ENCODE data around the gene C2CD2. TPM values are rescaled to one million over a fixed set of nuclear protein-coding genes. Genes with fewer than 3 reads are reported as not detected.
A peak's percentile ranks its signal among the peaks of the same experiment; 100 is the strongest.
"Not testable (repeated sequence)": the region's sequence is repeated elsewhere in the genome, so short reads cannot be mapped to it uniquely, and the experiment has no call there.

C2CD2 gene
- total and polyA plus RNA-seq, 10 of the 15 experiments (the other 5 are each of a cell fraction or from before 2014, with no cell fraction given): 2.2 to 30.9 (median 9.9) TPM

GRCh38 chr21:41949631-41950030 is 4.2 kb downstream of the C2CD2 start:
- SMC1A ChIA-PET (ENCODE audit: uncharacterized antibody, unreplicated experiment): interaction anchor here (0.8 kb wide), 1 partner anchor 8 kb away, joined by 4 read pairs; no protein-coding TSS in a partner anchor
- Histone ChIP-seq H3K79me2 (ENCODE audit: control insufficient read depth, insufficient read depth, low read length) (peaks cover 57% of the 10 kb centered on the region), H3K4me1 (ENCODE audit: control insufficient read depth, insufficient read depth, low read length) (peaks cover 14% of the 10 kb centered on the region)
- H4K20me1 ChIP-seq (ENCODE audit: control insufficient read depth, insufficient read depth); POLR2A ChIA-PET; CTCF ChIA-PET; H3K27ac ChIP-seq (ENCODE audit: control insufficient read depth, insufficient read depth); H2AFZ ChIP-seq (ENCODE audit: control insufficient read depth, low read depth, low read length); H3K27me3 ChIP-seq (replicated peaks in 1 of 2; ENCODE audit: control insufficient read depth in 2 of 2, insufficient read depth in 2 of 2, low read length in 1 of 2); BruUV-seq (replicated peaks); H3K4me3 ChIP-seq; H3K36me3 ChIP-seq (ENCODE audit: control insufficient read depth in 2 of 2, insufficient read depth in 2 of 2, low read length in 1 of 2); in situ Hi-C loops (cut with MboI); H3K9ac ChIP-seq (ENCODE audit: control insufficient read depth, insufficient read depth, low read length); H3K4me2 ChIP-seq (ENCODE audit: control insufficient read depth, insufficient read depth); DNase-seq (ENCODE audit: low read depth, low spot score); FAIRE-seq; ATAC-seq; H3K9me3 ChIP-seq (replicated peaks; ENCODE audit: control insufficient read depth, insufficient read depth, low read length); RAD21 ChIA-PET (ENCODE audit: unreplicated experiment): not testable (repeated sequence)
- intact Hi-C loops (cut with micrococcal nuclease; ENCODE audit: unreplicated experiment): loop anchor here (5.0 kb wide), 2 partner anchors 53 to 113 kb away; no protein-coding TSS in a partner anchor
- WGBS (ENCODE audit: insufficient coverage, insufficient replicate concordance, low lambda C conversion rate, missing lambda C conversion rate): 98% methylated on average over 3 of the region's 3 CpGs

- WGBS (ENCODE audit: insufficient coverage, insufficient replicate concordance, low lambda C conversion rate, missing lambda C conversion rate): 93% methylated on average over 11 of the region's 11 CpGs
- CTCF ChIA-PET: no interaction called here
- in situ Hi-C loops (cut with MboI): no loop called here
Observed at GRCh38 chr21:41948901-41949300, 4.9 kb downstream of the C2CD2 start.

More at GRCh38 chr21:41948901-41949300, 4.9 kb downstream of the C2CD2 start:
- ChIA-PET POLR2A (no interaction called here), SMC1A (ENCODE audit: uncharacterized antibody, unreplicated experiment) (interaction anchor here (0.8 to 0.9 kb wide), 2 partner anchors 8 to 22 kb away, joined by 3 to 4 read pairs; no protein-coding TSS in a partner anchor), RAD21 (ENCODE audit: unreplicated experiment) (no interaction called here)
- Histone ChIP-seq H3K4me3 (no peak overlapping the region), H3K9me3 (replicated peaks; ENCODE audit: control insufficient read depth, insufficient read depth, low read length) (no peaks in the 10 kb centered on the region), H2AFZ (ENCODE audit: control insufficient read depth, low read depth, low read length) (no peak overlapping the region), H4K20me1 (ENCODE audit: control insufficient read depth, insufficient read depth) (no peaks in the 10 kb centered on the region), H3K4me2 (ENCODE audit: control insufficient read depth, insufficient read depth) (0 out of 2 replicates have a peak overlapping the region, but pooled peaks have one; percentile 42), H3K79me2 (ENCODE audit: control insufficient read depth, insufficient read depth, low read length) (peaks cover 55% of the 10 kb centered on the region), H3K4me1 (ENCODE audit: control insufficient read depth, insufficient read depth, low read length) (peaks cover 8% of the 10 kb centered on the region), H3K9ac (ENCODE audit: control insufficient read depth, insufficient read depth, low read length) (no peak overlapping the region), H3K27ac (ENCODE audit: control insufficient read depth, insufficient read depth) (no peak overlapping the region), H3K36me3 (ENCODE audit: control insufficient read depth in 2 of 2, insufficient read depth in 2 of 2, low read length in 1 of 2) (no peaks in the 10 kb centered on the region), H3K27me3 (replicated peaks in 1 of 2; ENCODE audit: control insufficient read depth in 2 of 2, insufficient read depth in 2 of 2, low read length in 1 of 2) (no peaks in the 10 kb centered on the region)
- intact Hi-C loops (cut with micrococcal nuclease; ENCODE audit: unreplicated experiment): no loop called here
- DNase-seq (ENCODE audit: low read depth, low spot score) (no peak), ATAC-seq (no peak), FAIRE-seq (no peak)
- TF ChIP-seq ZNF384 (IDR thresholded peaks at IDR 0.05; ENCODE audit: borderline replicate concordance, low read depth, low read length) (peak; percentile 40), FOXM1 (IDR thresholded peaks at IDR 0.05; ENCODE audit: low read depth, low read length) (no peak), ESRRA (IDR thresholded peaks at IDR 0.05; ENCODE audit: low read length) (no peak), SMARCA5 (IDR thresholded peaks at IDR 0.05) (no peak)
- no TSS peak for BruUV-seq (replicated peaks)

Measured in GM12878 (cell line).